ENCODE measurements around the gene NUP153.
"Not testable (repeated sequence)": the region's sequence is repeated elsewhere in the genome, so short reads cannot be mapped to it uniquely, and the experiment has no call there.

The NUP153 gene

DNA sequence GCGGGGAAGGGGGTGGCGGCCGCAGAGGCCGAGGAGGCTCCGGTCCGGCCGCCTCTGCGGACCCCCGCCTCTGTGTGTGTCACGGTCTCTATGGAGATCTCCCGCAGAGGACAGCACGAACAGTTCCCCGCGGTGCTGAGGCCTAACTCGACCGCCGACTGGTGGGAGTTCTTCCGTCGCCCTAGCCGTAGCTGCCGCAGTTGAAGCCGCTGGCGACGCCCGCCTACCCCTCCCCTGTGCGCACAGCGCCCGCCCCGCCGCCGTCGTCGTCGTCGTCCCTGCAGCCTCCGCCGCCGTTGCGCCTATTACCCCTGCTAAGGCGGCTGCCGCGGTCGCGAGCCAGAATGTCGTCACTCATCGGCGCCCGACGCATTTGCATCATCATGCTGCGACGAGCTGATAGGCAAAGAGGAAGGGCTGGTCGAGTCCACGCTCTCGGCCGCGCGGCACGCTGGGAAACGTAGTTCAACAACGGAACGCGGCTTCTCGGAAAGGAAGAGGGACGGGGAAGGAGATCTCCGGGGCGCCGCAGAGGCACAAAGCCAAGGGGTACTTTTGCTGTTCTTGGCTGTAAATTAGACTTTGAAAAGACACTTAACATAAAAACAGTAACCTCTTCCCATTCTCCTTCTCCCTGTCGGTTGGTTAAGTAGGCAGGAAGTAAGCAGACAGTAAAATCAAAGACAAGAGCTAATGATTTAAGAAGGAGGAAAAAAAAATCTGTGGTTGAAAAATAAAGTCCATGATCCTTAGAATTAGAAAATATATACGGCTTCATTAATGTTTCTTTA lies at the start of gene NUP153:
Gene NUP153 (minus strand): TSS at position 346 of the 791 bp plus-strand sequence. CDS start 538 bp downstream, outside the sequence.
- peak; percentile 99 for DNase-seq (ENCODE audit: low read depth, low spot score)

DNA sequence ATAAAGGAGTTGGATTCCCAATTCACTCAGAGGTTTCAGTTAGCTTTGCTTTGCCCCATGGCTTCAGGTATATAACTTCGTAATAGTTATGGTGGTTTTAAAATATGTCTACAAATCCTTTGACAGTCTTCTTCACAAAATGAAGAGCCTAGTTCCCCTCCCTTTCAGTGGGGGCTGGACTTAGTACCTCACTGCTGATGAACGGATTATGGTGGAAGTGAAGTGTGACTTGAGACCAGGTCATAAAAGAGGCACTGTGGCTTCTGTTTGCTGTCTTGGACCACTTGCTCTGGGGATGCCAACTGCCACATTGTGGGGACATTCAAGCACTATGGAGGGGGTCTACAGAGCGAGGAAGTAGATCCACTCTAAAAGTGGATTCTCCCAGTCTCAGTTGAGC lies 47.5 kb upstream of the NUP153 start:
- DNase-seq (ENCODE audit: low read depth, low spot score), result no peak

DNA sequence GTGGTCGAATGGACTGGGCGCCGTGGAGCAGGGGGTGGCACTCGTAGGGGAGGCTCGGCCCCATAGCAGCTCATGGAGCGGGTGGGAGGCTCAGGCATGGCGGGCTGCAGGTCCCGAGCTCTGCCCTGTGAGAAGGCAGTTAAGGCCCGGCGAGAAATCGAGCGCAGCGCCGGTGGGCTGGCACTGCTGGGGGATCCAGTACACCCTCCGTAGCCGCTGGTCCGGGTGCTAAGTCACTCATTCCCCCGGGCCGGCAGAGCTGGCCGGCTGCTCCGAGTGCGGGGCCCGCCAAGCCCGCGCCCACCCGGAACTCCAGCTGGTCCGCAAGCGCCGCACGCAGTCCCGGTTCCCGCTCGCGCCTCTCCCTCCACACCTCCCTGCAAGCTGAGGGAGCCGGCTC lies 38.6 kb upstream of the NUP153 start:
- DNase-seq (ENCODE audit: low read depth, low spot score), result not testable (repeated sequence)

DNA sequence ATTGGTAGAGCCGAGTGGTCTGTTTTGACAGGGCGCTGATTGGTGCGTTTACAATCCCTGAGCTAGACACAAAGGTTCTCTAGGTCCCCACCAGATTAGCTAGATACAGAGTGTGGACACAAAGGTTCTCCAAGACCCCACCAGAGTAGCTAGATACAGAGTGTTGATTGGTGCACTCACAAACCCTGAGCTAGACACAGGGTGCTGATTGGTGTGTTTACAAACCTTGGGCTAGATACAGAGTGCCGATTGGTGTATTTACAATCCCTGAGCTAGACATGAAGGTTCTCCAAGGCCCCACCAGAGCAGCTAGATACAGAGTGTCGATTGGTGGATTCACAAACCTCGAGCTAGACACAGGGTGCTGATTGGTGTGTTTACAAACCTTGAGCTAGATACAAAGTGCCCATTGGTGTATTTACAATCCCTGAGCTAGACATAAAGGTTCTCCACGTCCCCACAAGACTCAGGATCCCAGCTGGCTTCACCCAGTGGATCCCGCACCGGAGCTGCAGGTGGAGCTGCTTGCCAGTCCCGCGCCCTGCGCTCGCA lies 38.1 kb upstream of the NUP153 start:
- DNase-seq (ENCODE audit: low read depth, low spot score), result not testable (repeated sequence)

DNA sequence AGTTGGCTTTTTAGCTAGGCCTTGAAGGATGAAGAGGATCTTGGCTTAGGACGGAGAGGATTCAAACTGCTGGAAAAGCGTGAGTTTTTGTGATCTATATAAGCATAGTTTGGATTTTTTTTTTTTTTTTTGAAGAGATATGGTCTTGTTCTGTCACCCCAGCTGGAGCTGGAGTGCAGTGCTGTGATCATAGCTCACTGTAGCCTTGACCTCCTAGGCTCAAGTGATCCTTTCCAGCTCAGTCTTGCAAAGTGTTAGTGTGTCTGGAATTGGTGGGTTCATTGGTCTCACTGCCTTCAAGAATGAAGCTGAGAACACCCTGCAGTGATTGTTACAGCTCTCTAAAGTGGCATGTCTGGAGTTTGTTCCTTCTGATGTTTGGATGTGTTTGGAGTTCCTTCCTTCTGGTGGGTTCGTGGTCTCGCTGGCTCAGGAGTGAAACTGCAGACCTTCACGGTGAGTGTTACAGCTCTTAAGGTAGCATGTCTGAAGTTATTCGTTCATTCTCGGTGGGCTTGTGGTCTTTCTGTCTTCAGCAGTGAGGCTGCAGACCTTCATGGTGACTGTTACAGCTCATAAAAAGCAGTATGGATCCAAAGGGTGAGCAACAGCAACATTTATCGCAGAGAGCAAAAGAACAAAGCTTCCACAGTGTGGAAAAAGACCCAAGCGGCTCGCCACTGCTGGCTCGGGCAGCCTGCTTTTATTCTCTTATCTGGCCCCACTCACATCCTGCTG lies 37.5 kb upstream of the NUP153 start:
- no peak for DNase-seq (ENCODE audit: low read depth, low spot score)

DNA sequence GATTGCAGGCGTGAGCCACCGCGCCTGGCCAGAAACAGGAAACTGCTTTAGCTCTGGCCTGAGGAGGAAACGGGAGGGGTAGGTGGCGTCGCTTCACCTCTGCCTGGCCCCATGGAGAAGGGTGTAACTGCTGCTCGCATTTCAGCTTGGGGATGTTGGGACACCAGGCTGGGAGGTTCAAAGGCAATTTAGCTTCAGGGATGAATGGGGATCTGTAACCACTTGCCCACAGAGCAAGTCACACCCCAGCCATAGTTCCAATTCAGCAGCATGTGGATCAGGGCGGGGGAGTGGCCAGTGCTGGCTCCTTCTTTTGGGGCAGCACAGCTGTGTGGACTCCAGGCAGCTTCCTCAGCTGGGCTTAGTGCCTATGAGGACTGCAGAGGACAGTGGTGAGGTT lies 34.8 kb upstream of the NUP153 start:
- peak; percentile 42 for DNase-seq (ENCODE audit: low read depth, low spot score)

DNA sequence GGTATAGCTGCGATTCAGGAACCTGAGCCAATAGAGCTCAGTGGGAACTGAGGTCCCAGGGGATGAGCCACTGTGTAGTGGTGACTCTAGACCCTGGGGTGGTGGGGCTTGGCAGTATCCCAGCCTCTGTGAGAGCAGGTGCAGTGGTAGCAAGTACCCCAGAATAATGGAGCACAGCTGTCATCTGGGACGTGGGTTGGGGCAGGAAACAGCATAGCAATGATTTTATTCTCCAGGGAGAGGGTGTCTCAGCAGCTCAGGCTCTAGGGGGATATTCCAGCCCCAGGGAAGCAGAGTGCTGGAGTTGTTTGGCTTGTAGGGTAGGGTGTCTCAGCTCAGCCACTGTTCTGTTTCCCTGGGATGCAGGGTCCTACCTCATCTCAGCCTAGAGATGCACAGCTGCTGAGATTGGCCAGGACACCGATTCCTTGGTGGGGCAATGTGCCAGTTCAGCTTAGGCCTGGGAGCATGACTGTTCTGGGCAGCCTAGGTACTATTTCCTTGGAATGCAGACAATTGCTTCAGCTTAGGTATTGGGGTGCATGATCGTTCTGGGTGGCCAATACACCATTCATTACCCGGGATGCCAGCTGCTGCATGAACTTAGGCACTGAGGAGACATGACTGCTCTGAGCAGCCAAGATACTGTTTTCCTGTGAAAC lies 34.0 kb upstream of the NUP153 start:
- no peak for DNase-seq (ENCODE audit: low read depth, low spot score)

DNA sequence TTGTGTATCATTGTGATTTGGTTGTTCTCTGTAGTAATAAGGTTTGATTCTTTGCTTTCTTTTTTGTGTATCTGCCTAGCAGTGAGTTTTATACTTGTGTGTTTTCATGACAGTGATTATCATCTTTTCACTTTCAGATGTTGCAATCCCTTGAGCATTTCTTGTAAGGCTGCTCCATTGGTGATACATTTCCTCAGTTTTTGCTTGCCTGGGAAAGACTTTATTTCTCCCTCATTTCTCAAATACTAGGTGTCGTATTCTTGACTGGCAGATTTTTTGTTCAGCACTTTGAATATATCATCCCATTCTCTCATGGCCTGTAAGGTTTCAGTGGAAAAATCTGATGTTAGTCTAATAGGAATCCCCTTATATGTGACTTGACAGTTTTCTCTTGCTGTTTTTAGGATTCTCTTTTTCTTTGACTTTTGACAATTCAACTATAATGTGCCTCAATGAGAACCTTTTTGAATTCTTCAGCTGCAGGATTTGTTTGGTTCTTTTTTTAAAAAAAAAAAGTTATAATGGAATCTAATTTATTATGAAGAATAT lies 31.1 kb upstream of the NUP153 start:
- DNase-seq (ENCODE audit: low read depth, low spot score), result no peak

DNA sequence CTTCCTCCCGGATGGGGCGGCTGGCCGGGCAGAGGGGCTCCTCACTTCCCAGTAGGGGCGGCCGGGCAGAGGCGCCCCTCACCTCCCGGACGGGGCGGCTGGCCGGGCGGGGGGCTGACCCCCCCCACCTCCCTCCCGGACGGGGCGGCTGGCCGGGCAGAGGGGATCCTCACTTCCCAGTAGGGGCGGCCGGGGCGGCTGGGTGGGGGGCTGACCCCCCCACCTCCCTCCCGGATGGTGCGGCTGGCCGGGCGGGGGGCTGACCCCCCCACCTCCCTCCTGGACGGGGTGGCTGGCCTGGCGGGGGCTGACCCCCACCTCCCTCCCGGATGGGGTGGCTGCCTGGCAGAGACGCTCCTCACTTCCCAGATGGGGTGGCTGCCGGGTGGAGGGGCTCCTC lies 28.6 kb upstream of the NUP153 start:
- DNase-seq (ENCODE audit: low read depth, low spot score), result not testable (repeated sequence)

DNA sequence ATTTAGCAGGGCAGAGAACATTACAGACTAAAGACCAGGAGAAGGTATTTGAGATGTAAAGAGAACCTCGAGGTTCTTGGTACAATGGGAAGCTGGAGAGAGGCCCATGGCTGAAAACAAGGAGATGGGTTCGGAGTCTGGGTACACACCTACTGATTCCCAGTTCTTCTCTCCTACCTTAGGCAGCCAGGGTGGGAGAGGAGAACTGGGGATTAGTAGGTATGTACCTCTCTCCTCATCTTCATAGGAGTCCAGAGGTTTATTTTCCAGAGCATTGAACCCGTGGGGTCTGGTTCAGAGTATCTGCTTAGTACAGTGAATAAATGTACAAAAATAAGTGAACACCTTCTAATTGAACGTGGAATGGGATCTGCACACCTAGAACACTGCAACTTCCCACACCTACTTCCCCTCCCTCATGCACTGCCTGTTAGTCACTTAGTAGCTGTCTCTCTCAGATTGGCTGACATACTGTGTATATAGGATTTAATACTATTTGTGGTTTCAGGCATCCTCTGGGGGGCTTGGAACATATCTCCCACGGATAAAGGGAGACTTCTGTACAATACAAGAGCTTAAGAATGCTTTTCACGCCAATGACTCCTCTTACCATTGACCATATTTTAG lies 23.5 kb upstream of the NUP153 start:
- DNase-seq (ENCODE audit: low read depth, low spot score), result no peak

DNA sequence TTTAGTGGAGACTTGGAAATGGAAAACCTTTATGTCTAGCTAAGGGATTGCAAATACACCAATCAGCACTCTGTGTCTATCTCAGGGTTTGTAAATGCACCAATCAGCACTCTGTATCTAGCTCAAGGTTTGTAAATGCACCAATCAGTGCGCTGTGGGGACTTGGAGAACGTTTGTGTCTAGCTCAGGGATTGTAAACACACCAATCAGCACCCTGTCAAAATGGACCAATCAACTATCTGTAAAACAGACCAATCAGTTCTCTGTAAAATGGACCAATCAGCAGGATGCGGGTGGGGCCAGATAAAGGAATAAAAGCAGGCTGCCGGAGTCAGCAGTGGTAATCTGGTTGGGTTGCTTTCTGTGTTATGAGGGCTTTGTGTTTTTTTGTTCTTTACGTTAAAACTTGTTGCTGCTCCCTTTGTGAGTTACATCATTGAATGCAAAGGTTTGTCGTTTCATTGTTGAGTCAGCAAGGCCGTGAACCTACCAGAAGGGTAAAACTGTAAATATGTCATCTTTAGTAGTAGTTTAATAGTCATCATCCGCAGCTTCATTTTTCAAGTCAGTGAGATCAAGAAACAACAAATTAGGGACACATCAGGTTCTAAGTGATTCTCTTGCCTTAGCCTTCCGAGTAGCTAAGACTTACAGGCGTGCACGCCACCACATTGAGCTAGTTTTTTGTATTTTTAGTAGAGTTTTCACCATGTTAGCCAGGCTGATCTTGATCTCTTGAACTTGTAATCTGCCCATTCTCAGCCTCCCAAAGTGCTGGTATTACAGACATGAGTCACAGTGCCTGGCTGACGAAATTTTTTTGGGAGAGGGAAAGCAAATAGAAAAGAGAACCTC lies 22.7 kb upstream of the NUP153 start:
- DNase-seq (ENCODE audit: low read depth, low spot score), result no peak

DNA sequence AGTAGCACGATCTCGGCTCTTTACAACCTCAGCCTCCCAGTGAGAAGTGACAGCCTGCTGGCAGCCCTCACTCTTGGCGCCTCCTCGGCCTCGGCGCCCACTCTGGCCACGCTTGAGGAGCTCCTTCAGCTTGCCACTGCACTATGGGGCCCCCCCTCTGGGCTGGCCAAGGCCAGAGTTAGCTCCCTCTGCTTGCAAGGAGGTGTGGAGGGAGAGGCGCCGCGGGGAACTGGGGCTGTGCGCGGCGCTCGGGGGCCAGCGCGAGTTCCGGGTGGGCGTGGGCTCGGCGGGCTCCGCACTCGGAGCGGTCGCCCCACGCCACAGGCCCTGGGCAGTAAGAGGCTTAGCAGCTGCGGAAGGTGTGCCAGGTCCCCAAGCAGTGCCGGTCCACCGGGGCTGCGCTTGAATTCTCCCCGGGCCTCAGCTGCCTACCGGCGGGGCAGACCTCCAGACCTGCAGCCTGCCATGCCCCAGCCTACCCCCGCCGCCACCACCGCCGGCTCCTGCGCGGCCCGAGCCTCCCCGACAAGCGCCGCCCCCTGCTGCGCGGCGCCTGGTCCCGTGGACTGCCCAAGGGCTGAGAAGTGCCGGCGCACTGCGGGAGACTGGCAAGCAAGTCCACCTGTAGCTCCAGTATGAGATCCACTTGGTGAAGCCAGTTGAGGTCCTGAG lies 22.0 kb upstream of the NUP153 start:
- peak; percentile 30 for DNase-seq (ENCODE audit: low read depth, low spot score)

DNA sequence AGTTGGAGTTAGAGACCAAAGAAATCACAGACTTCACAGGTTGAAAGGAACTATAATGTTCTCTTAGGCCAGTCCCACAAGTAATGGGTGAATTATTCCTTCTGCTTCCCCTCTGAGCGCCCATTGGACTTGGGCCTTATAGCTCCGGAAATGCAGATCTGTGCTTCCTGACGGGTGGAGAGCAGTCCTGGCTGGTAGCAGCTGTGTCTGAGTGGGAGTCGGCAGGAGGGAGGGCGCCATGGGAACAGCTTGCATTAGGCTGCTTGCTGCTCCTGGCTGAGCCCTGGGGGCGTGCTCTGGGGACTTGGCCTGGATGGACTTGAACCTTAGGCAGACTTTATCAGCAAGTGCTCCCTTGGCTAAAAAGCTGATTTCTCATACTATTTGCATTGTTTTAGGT lies 18.4 kb upstream of the NUP153 start:
- DNase-seq (ENCODE audit: low read depth, low spot score), result peak; percentile 87

DNA sequence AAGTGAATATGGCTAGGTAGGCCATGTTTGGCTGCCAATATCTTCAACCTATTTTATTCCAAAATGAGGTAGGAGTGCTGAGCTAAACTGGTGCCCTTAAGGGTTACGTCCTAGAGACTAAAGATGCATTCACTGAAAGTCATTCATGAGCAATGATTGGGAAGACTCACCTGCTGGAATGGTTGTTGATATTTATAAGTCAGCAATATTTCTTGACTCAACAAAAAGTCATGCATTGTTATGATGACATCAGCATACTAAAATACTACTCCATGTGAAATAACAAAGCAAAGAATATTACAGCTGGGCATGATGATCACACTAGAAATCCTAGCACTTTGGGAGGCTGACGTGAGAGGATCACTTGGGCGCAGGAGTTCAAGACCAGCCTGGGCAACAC lies 17.6 kb upstream of the NUP153 start:
- no peak for DNase-seq (ENCODE audit: low read depth, low spot score)

DNA sequence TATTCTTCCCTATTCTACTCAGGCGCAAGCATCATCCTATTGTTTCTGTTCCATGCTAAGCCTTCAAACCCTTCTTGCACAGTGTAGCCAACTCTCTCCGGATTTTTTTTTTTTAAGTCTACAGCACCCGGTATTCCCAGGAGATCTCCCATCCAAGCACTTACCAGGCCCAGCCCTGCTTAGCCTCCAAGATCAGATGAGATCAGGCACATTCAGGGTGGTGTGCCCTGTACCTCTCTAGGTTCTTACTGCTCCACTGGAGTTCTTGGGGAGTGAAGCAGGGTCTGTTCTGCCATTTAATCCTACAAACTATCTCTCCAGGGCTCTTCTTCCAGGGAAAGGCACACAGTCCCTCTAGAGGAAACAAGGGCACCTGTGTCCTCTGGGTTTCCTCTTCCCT lies 14.9 kb upstream of the NUP153 start:
- DNase-seq (ENCODE audit: low read depth, low spot score), result peak; percentile 75

DNA sequence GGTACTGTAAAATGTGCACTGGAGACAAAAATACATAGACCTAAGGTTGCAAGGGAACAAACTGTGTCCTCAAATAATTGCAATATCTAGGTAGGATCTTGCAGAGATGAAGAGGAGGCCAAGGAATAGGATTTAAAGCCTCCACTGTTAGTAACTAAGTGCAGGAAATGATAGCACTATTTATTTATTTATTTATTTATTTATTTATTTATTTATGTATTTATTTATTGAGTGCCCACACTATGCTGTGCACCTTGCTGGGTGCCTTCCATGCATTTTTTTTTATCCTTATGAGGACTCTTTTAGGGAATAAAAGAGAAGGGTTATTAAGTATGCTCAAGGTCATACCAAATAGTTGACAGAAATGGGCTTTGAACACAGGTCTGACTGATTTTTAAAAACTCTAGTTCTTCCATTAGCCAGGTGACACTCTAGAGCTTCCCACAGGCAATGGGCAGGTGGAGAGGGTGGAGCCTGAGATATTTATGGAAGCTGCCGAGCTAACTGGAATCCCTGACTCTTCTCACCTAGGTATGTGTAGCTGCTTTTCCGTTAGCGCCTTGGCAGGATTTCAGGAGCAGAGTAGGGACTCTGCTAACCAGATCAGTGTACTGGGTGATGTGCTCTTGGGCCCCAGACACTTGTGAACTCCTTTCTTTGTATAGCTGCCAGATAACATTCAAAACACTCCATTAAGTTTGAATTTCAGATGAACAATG lies 12.8 kb upstream of the NUP153 start:
- DNase-seq (ENCODE audit: low read depth, low spot score), result no peak

DNA sequence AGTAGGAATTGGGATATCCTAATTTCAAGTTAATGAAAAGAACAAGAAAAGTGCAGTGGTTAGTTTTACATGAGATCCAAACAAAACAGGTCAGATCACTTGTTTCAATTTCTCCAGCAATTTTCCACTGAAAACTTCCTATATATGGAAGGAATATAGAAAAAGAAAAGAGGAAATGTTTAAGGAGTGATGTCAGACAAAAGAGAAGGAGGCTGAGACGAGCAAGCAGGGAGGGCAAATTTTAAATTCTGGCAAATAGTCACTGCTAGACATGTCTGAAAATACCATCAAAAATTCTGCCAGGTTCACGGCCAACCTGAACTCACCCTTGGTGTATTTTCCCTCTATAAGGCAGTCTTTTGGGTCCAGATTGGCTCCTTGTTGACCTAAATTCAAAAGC lies 9.5 kb upstream of the NUP153 start:
- no peak for DNase-seq (ENCODE audit: low read depth, low spot score)

DNA sequence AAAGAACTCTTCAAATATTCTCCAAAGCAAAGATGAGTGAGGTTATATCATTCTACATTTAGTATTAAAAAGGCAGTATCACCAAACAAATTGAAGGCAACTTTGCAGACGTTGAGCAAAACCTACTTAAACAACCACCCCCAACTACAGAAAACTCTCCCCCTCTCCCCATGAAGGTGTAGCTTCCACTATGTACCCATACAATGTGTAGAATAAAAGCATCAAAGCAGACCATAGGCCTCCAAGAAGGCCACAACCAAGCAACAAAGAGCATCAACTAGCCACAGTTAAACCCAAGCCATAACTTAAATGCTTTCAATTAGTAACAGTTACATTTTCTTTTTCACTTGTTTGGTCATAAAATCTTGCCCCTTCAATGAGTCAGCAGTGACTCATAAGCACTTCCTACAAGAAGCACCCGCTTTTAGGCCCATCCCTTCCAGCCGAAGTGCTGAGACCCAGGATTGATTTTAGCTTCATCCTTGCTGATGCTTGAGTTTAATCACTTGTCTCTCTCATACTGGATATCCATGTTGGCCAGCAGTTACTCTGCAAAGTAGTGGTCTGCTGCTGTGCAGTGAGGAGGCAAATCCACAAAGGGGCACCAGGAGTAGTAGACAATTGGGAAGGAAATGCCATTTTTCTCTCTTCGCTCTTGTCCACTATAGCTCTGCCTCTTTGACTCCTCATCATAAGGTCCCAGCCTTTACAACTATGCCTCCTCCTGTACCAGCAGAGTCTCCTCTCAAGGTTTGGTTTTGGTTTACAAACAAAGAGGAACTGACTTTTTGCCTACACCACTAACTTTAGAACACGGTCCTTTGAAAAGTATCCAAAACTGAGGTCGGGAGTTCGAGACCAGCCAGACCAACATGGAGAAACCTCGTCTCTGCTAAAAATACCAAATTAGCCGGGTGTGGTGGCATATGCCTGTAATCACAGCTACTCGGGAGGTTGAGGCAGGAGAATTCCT lies 8.4 kb upstream of the NUP153 start:
- no peak for DNase-seq (ENCODE audit: low read depth, low spot score)

Measured in ELF-1 (cell line).